ENCODE measurements around the gene ECI1. TPM values are rescaled to one million over a fixed set of nuclear protein-coding genes. Genes with fewer than 3 reads are reported as not detected.

The ECI1 gene
- total RNA-seq, 1 donor from 2014 or later, result 72.9 TPM

GRCh38 chr16:2213817-2214718 is 37.3 kb downstream of the ECI1 start:
- Histone ChIP-seq H3K4me1 (peaks cover 31% of the 10 kb centered on the region), H3K4me3 (peak overlapping the region; percentile 61), H3K9me3 (no peaks in the 10 kb centered on the region), H3K27me3 (no peaks in the 10 kb centered on the region), H3K27ac (peak overlapping the region; percentile 21), H3K36me3 (peaks cover 0 to 10% of the 10 kb centered on the region in 2 donors)
- TF ChIP-seq POLR2AphosphoS5 (IDR thresholded peaks at IDR 0.05; ENCODE audit: insufficient read depth in 1 of 2, low read depth in 1 of 2) (no peak), POLR2A (IDR thresholded peaks at IDR 0.05) (no peak), CTCF (IDR thresholded peaks at IDR 0.05) (no peak)
- intact Hi-C loops (cut with DNase I), result no loop called here
- DNase-seq (ENCODE audit: extremely low spot score in 2 of 2), result no peak

GRCh38 chr16:2212362-2213324 is 38.7 kb downstream of the ECI1 start:
- H3K27ac ChIP-seq, result no peak overlapping the region
- intact Hi-C loops (cut with DNase I), result no loop called here
- H3K9me3 ChIP-seq, result no peaks in the 10 kb centered on the region
- TF ChIP-seq POLR2AphosphoS5 (IDR thresholded peaks at IDR 0.05; ENCODE audit: insufficient read depth in 1 of 2, low read depth in 1 of 2) (no peak), POLR2A (IDR thresholded peaks at IDR 0.05) (no peak), CTCF (IDR thresholded peaks at IDR 0.05) (no peak)
- peak overlapping the region in 1 of 2 donors; percentile 61 for H3K4me3 ChIP-seq
- H3K4me1 ChIP-seq, result peaks cover 31% of the 10 kb centered on the region
- peaks cover 0 to 23% of the 10 kb centered on the region in 2 donors for H3K36me3 ChIP-seq
- DNase-seq (ENCODE audit: extremely low spot score in 2 of 2), result no peak
- no peaks in the 10 kb centered on the region for H3K27me3 ChIP-seq

GRCh38 chr16:2211923-2212347 is 39.5 kb downstream of the ECI1 start:
- H3K4me1 ChIP-seq, result peaks cover 33% of the 10 kb centered on the region
- no peaks in the 10 kb centered on the region for H3K27me3 ChIP-seq
- no peak overlapping the region for H3K27ac ChIP-seq
- H3K36me3 ChIP-seq, result peaks cover 0 to 23% of the 10 kb centered on the region in 2 donors
- no peaks in the 10 kb centered on the region for H3K9me3 ChIP-seq
- TF ChIP-seq POLR2A (IDR thresholded peaks at IDR 0.05) (no peak), POLR2AphosphoS5 (IDR thresholded peaks at IDR 0.05; ENCODE audit: insufficient read depth in 1 of 2, low read depth in 1 of 2) (no peak), CTCF (IDR thresholded peaks at IDR 0.05) (no peak)
- no peak overlapping the region for H3K4me3 ChIP-seq
- intact Hi-C loops (cut with DNase I), result no loop called here
- no peak for DNase-seq (ENCODE audit: extremely low spot score in 2 of 2)

- no peak within 1 kb of the TSS for H3K27ac ChIP-seq
- no peaks in the 10 kb centered on the region for H3K9me3 ChIP-seq
- no peaks in the 10 kb centered on the region for H3K27me3 ChIP-seq
- intact Hi-C loops (cut with DNase I), result no loop called here
- no peak within 1 kb of the TSS for H3K4me3 ChIP-seq
- no peak for DNase-seq (ENCODE audit: extremely low spot score in 2 of 2)
- peaks cover 0 to 23% of the 10 kb centered on the region in 2 donors for H3K36me3 ChIP-seq
- peaks cover 43% of the 10 kb centered on the region for H3K4me1 ChIP-seq
- TF ChIP-seq POLR2AphosphoS5 (IDR thresholded peaks at IDR 0.05; ENCODE audit: insufficient read depth in 1 of 2, low read depth in 1 of 2) (no peak), CTCF (IDR thresholded peaks at IDR 0.05) (no peak), POLR2A (IDR thresholded peaks at IDR 0.05) (no peak)
These were observed 40.7 kb downstream of the ECI1 start, which contains the start of gene BRICD5 for GRCh38 chr16:2210386-2211365. BRICD5 (minus strand) TSS chr16:2210863; CDS start chr16:2210833, 30 bp downstream.

Data from vagina (tissue), 2 donors.